Measurements from ENCODE around the gene LSAMP.

Gene LSAMP

DNA sequence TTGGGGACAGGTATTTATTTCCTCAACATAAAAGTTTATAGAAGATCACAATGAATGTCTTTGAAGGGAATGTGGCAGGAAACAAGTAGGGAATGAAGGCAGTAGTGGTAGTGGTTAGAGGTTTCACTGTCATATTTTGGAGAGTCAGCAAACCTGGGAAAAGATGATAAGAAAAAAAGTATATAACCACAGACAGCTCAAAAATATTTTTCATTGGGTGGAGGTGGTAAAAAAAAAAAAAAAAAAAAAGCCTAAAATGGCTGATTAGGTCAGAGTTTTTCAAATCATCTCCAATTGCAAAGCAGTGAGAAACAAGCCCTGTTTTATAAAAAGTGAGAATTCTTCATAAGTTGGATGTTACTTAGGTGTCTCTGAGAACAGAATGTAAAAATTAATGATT, 400.0 kb downstream of the LSAMP start:
- no peak overlapping the region for H3K18ac ChIP-seq (ENCODE audit: low read length)
- no peaks in the 10 kb centered on the region for H3K79me1 ChIP-seq (ENCODE audit: low read length)
- no peak overlapping the region for H3K4me3 ChIP-seq (ENCODE audit: low read depth, low read length)
- no peak overlapping the region for H4K91ac ChIP-seq (ENCODE audit: low read depth, low read length)
- no peak overlapping the region for H3K27ac ChIP-seq (ENCODE audit: low read depth, low read length)
- no peak overlapping the region for H2BK120ac ChIP-seq (ENCODE audit: insufficient read depth, low read length, poor library complexity)
- no peak for DNase-seq
- no peaks in the 10 kb centered on the region for H3K9me3 ChIP-seq (ENCODE audit: insufficient read depth, low read depth, low read length)
- no peak overlapping the region for H2AK5ac ChIP-seq (ENCODE audit: low read length)
- no peaks in the 10 kb centered on the region for H3K27me3 ChIP-seq (ENCODE audit: insufficient read depth, low read length)
- no peak overlapping the region for H3K4me2 ChIP-seq (ENCODE audit: low read length)
- H4K8ac ChIP-seq (ENCODE audit: low read depth, low read length) = no peak overlapping the region
- no peak overlapping the region for H3K23ac ChIP-seq (ENCODE audit: low read length)
- no peak overlapping the region for H3K14ac ChIP-seq (ENCODE audit: low read length)
- H3K4me1 ChIP-seq (ENCODE audit: control insufficient read depth in 1 of 2, insufficient read depth in 2 of 2, low read length in 2 of 2) = no peaks in the 10 kb centered on the region
- H2BK12ac ChIP-seq (ENCODE audit: low read length) = no peak overlapping the region
- H3K4ac ChIP-seq (ENCODE audit: low read depth, low read length) = no peak overlapping the region
- H3K9ac ChIP-seq (ENCODE audit: low read length) = no peak overlapping the region
- no peaks in the 10 kb centered on the region for H3K36me3 ChIP-seq (ENCODE audit: control insufficient read depth in 1 of 2, insufficient read depth in 2 of 2, low read length in 2 of 2)
- H2AFZ ChIP-seq (ENCODE audit: insufficient read depth, low read length, poor library complexity) = no peak overlapping the region
- no peak overlapping the region for H2BK5ac ChIP-seq (ENCODE audit: low read depth, low read length, poor library complexity)
- no peak overlapping the region for H4K12ac ChIP-seq (ENCODE audit: low read depth, low read length)
- H3K79me2 ChIP-seq (ENCODE audit: control insufficient read depth, insufficient read depth, low read length, poor library complexity) = no peaks in the 10 kb centered on the region

GRCh38 chr3:116040152-116040551, 405.1 kb downstream of the LSAMP start:
- H4K12ac ChIP-seq (ENCODE audit: low read depth, low read length) = no peak overlapping the region
- H2BK120ac ChIP-seq (ENCODE audit: insufficient read depth, low read length, poor library complexity) = no peak overlapping the region
- no peak overlapping the region for H3K4me3 ChIP-seq (ENCODE audit: low read depth, low read length)
- no peaks in the 10 kb centered on the region for H3K36me3 ChIP-seq (ENCODE audit: control insufficient read depth in 1 of 2, insufficient read depth in 2 of 2, low read length in 2 of 2)
- no peak overlapping the region for H3K27ac ChIP-seq (ENCODE audit: low read depth, low read length)
- no peak overlapping the region for H3K14ac ChIP-seq (ENCODE audit: low read length)
- no peaks in the 10 kb centered on the region for H3K4me1 ChIP-seq (ENCODE audit: control insufficient read depth in 1 of 2, insufficient read depth in 2 of 2, low read length in 2 of 2)
- no peaks in the 10 kb centered on the region for H3K79me1 ChIP-seq (ENCODE audit: low read length)
- no peak for DNase-seq
- H4K8ac ChIP-seq (ENCODE audit: low read depth, low read length) = no peak overlapping the region
- H2BK5ac ChIP-seq (ENCODE audit: low read depth, low read length, poor library complexity) = no peak overlapping the region
- H3K27me3 ChIP-seq (ENCODE audit: insufficient read depth, low read length) = no peaks in the 10 kb centered on the region
- no peaks in the 10 kb centered on the region for H3K9me3 ChIP-seq (ENCODE audit: insufficient read depth, low read depth, low read length)
- no peak overlapping the region for H3K4ac ChIP-seq (ENCODE audit: low read depth, low read length)
- no peak overlapping the region for H2BK12ac ChIP-seq (ENCODE audit: low read length)
- H3K79me2 ChIP-seq (ENCODE audit: control insufficient read depth, insufficient read depth, low read length, poor library complexity) = no peaks in the 10 kb centered on the region
- H2AFZ ChIP-seq (ENCODE audit: insufficient read depth, low read length, poor library complexity) = no peak overlapping the region
- H4K91ac ChIP-seq (ENCODE audit: low read depth, low read length) = no peak overlapping the region
- no peak overlapping the region for H2AK5ac ChIP-seq (ENCODE audit: low read length)
- no peak overlapping the region for H3K18ac ChIP-seq (ENCODE audit: low read length)
- H3K4me2 ChIP-seq (ENCODE audit: low read length) = no peak overlapping the region
- WGBS (ENCODE audit: extremely low coverage, insufficient coverage, insufficient read length) = no CpG with 5 or more reads among the region's 3 CpGs
- no peak overlapping the region for H3K23ac ChIP-seq (ENCODE audit: low read length)
- H3K9ac ChIP-seq (ENCODE audit: low read length) = no peak overlapping the region

DNA sequence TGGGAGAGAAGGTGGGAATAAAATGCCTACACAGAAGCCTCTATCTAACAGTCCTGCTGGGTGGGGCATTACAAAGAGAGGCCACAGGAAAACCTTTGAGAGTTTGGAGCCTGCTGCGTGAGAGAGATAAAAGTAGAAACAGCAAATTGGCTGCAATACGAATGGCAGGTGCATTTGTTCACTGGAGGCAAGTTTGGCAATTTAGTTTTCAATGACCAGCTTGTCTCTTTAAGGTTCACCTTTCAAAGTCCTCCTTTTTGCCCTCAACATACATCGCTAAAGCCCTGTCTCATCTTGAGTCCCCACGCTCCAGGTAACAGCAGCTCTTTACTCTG, 405.7 kb downstream of the LSAMP start:
- Histone ChIP-seq H3K79me1 (ENCODE audit: low read length) (no peaks in the 10 kb centered on the region), H3K23ac (ENCODE audit: low read length) (no peak overlapping the region), H3K79me2 (ENCODE audit: control insufficient read depth, insufficient read depth, low read length, poor library complexity) (no peaks in the 10 kb centered on the region), H4K12ac (ENCODE audit: low read depth, low read length) (no peak overlapping the region), H2AK5ac (ENCODE audit: low read length) (no peak overlapping the region), H3K14ac (ENCODE audit: low read length) (no peak overlapping the region), H3K27ac (ENCODE audit: low read depth, low read length) (no peak overlapping the region), H2BK120ac (ENCODE audit: insufficient read depth, low read length, poor library complexity) (no peak overlapping the region), H3K18ac (ENCODE audit: low read length) (no peak overlapping the region), H3K27me3 (ENCODE audit: insufficient read depth, low read length) (no peaks in the 10 kb centered on the region), H3K36me3 (ENCODE audit: control insufficient read depth in 1 of 2, insufficient read depth in 2 of 2, low read length in 2 of 2) (no peaks in the 10 kb centered on the region), H3K9ac (ENCODE audit: low read length) (no peak overlapping the region), H4K91ac (ENCODE audit: low read depth, low read length) (no peak overlapping the region), H2BK5ac (ENCODE audit: low read depth, low read length, poor library complexity) (no peak overlapping the region), H3K4me1 (ENCODE audit: control insufficient read depth in 1 of 2, insufficient read depth in 2 of 2, low read length in 2 of 2) (no peaks in the 10 kb centered on the region), H3K4me2 (ENCODE audit: low read length) (no peak overlapping the region), H2AFZ (ENCODE audit: insufficient read depth, low read length, poor library complexity) (no peak overlapping the region), H3K4me3 (ENCODE audit: low read depth, low read length) (no peak overlapping the region), H3K4ac (ENCODE audit: low read depth, low read length) (no peak overlapping the region), H2BK12ac (ENCODE audit: low read length) (no peak overlapping the region), H3K9me3 (ENCODE audit: insufficient read depth, low read depth, low read length) (no peaks in the 10 kb centered on the region), H4K8ac (ENCODE audit: low read depth, low read length) (no peak overlapping the region)
- no CpG with 5 or more reads among the region's 4 CpGs for WGBS (ENCODE audit: extremely low coverage, insufficient coverage, insufficient read length)
- no peak for DNase-seq

DNA sequence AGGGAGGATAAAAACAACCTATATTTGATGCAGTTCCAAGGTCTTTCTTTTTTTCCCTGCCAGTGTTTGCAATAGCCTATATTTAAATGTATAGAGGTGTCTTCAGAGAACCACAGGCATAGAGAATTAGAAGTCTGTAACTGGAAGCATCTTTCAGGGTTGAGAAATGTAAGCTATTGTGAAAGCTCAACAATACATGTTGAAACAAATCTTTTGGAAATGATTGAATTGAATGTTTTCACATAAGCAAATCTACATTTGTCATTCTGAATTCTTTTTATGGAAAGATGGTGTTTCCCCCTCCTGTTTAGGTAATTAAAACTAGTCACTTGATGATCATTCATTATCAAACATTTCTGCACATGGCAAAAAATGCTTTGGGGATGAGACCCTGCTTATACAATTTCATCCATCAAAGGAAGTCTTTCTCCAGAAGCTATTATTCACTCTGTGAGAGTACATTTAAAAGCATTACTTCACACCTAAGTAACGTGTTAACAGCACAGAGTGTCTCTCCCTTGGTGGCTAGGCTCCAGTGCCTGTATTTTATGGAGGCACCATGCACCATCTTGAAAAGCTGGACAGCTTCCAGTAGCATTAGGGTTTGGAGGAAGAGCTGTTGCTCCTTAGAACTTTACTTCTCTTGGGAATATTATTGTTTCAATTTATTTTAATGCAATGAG, 406.2 kb downstream of the LSAMP start:
- H4K91ac ChIP-seq (ENCODE audit: low read depth, low read length) = no peak overlapping the region
- H2BK12ac ChIP-seq (ENCODE audit: low read length) = no peak overlapping the region
- H3K4me3 ChIP-seq (ENCODE audit: low read depth, low read length) = no peak overlapping the region
- H3K4ac ChIP-seq (ENCODE audit: low read depth, low read length) = no peak overlapping the region
- no peaks in the 10 kb centered on the region for H3K79me1 ChIP-seq (ENCODE audit: low read length)
- no peak overlapping the region for H3K18ac ChIP-seq (ENCODE audit: low read length)
- H3K9me3 ChIP-seq (ENCODE audit: insufficient read depth, low read depth, low read length) = no peaks in the 10 kb centered on the region
- H3K4me2 ChIP-seq (ENCODE audit: low read length) = no peak overlapping the region
- H4K12ac ChIP-seq (ENCODE audit: low read depth, low read length) = no peak overlapping the region
- no peak overlapping the region for H2AK5ac ChIP-seq (ENCODE audit: low read length)
- no peak overlapping the region for H2BK120ac ChIP-seq (ENCODE audit: insufficient read depth, low read length, poor library complexity)
- WGBS (ENCODE audit: extremely low coverage, insufficient coverage, insufficient read length) = no CpG with 5 or more reads among the region's 1 CpG
- no peak overlapping the region for H3K14ac ChIP-seq (ENCODE audit: low read length)
- H3K9ac ChIP-seq (ENCODE audit: low read length) = no peak overlapping the region
- H3K36me3 ChIP-seq (ENCODE audit: control insufficient read depth in 1 of 2, insufficient read depth in 2 of 2, low read length in 2 of 2) = no peaks in the 10 kb centered on the region
- no peaks in the 10 kb centered on the region for H3K4me1 ChIP-seq (ENCODE audit: control insufficient read depth in 1 of 2, insufficient read depth in 2 of 2, low read length in 2 of 2)
- H2AFZ ChIP-seq (ENCODE audit: insufficient read depth, low read length, poor library complexity) = no peak overlapping the region
- no peaks in the 10 kb centered on the region for H3K79me2 ChIP-seq (ENCODE audit: control insufficient read depth, insufficient read depth, low read length, poor library complexity)
- no peaks in the 10 kb centered on the region for H3K27me3 ChIP-seq (ENCODE audit: insufficient read depth, low read length)
- no peak overlapping the region for H3K23ac ChIP-seq (ENCODE audit: low read length)
- no peak overlapping the region for H2BK5ac ChIP-seq (ENCODE audit: low read depth, low read length, poor library complexity)
- no peak for DNase-seq
- no peak overlapping the region for H4K8ac ChIP-seq (ENCODE audit: low read depth, low read length)
- no peak overlapping the region for H3K27ac ChIP-seq (ENCODE audit: low read depth, low read length)

Measured in trophoblast cell (in vitro differentiated cells and primary cell).